AG10803 (cell line): ENCODE measurements around the gene RFX6.

Source experiments
- DNase-seq: peaks from one replicate; pipeline ENCODE4 v3.0.0; 2010; ENCODE audit warnings: low read depth
- H3K4me3 ChIP-seq: 2 replicates; pipeline ENCODE4 v1.5.1; 2011; ENCODE audit warnings: mild to moderate bottlenecking, low read length, control low read depth
- TF ChIP-seq, protein P1 (sequence below): conservative IDR thresholded peaks from 2 replicates; pipeline ENCODE4 v1.5.1; 2011; ENCODE audit warnings: mild to moderate bottlenecking, low read length, control low read depth, inconsistent platforms

The RFX6 gene

DNA sequence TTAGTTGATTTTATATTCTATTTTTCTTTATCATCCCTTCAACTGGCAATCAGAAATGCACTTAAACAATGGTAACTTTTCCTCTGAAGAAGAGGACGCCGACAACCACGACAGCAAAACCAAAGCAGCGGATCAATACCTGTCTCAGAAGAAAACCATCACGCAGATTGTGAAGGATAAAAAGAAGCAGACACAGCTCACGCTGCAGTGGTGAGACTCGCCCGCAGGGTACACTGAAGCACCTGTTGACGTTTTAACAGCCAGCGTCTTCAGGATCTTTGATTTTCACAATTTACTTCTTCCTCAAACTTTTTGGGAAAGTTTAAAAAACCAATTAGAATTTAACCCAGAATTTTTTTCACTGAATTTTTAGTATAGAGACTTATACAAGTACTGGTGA lies 701 bp downstream of the RFX6 start:
- DNase-seq: no peak
- H3K4me3 ChIP-seq: no peak overlapping the region

DNA sequence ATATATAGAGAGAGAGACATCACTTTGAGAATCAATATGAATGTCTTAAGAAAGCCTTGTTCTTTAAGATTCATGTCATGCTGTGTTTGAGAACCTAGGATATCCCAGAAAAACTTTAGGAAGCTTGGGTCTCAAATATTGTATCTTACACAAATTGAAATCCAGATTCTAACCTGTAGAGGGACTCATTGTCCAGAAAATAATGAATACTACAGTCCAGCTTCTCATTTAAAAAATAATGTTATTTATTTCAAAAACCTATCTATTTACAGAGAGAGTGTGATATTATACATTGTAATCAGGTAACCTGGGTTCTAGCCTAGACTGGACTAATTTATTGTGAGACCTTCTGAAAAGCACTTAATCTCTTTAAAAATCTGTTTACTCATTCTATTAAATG lies 4.2 kb downstream of the RFX6 start:
- TF ChIP-seq, protein P1, sequence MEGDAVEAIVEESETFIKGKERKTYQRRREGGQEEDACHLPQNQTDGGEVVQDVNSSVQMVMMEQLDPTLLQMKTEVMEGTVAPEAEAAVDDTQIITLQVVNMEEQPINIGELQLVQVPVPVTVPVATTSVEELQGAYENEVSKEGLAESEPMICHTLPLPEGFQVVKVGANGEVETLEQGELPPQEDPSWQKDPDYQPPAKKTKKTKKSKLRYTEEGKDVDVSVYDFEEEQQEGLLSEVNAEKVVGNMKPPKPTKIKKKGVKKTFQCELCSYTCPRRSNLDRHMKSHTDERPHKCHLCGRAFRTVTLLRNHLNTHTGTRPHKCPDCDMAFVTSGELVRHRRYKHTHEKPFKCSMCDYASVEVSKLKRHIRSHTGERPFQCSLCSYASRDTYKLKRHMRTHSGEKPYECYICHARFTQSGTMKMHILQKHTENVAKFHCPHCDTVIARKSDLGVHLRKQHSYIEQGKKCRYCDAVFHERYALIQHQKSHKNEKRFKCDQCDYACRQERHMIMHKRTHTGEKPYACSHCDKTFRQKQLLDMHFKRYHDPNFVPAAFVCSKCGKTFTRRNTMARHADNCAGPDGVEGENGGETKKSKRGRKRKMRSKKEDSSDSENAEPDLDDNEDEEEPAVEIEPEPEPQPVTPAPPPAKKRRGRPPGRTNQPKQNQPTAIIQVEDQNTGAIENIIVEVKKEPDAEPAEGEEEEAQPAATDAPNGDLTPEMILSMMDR: no peak
- DNase-seq: no peak
- no peak overlapping the region for H3K4me3 ChIP-seq

More for the DNA sequence above, 701 bp downstream of the RFX6 start:
- TF ChIP-seq, protein P1: no peak

DNA sequence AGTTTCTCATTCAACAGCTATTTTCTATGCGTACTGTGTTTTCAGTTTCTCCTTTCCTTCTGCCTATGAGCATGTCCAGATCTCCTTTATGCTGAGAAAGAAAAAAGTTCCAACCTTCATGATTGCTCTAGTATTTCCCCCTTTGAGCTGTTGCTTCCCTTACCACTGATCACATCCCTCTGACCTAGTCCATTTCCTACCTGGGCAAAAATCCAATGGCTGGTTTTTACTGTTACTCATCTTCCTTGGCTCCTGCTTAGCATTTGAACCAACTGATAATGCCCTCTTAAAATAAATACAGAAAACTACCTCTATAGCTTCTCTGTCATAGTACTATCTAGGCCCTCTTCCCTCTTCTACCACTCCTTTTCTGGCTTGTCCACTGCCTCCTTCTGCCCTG lies 6.0 kb downstream of the RFX6 start:
- TF ChIP-seq, protein P1: no peak
- peak; percentile 1 for DNase-seq
- H3K4me3 ChIP-seq: no peak overlapping the region

DNA sequence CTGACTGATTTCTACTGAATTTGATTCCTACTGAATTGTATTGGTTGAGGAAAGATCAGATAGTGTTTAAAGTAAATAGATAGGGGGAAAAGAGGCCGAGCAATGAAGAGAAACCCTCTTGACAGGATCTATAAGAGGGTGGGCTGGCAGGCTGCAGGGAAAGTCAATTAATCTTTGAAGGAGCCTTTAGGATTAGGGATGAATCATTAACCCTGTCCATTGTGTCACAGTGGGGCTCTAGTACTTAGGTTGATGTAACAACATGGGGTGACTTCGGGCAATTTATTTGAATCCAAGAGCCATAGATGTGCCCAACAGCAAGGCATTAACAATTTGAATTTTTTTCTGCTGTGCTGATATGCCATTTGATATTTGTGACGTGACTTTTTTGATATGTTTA lies 7.5 kb downstream of the RFX6 start:
- H3K4me3 ChIP-seq: no peak overlapping the region
- TF ChIP-seq, protein P1: no peak
- no peak for DNase-seq

DNA sequence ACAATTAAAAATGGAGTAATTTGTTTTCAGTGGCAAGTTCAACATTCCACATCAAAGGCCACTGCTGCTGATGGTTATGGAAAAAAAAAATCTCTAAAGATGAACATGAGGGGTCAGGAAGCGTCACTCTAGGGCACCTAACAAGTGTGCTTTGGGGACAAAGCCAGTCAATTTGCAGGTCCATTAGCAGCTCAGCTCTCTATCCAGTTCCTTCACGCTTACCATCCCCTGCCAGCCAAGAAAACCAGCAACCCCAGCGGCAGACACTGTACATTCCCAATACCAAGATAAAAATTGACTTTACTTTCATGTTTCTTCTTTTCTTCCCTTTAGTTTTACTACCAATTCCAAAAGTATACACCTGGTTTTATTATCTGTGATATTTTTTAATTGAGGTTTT lies 10.1 kb downstream of the RFX6 start:
- DNase-seq: no peak
- TF ChIP-seq, protein P1: no peak
- no peak overlapping the region for H3K4me3 ChIP-seq

DNA sequence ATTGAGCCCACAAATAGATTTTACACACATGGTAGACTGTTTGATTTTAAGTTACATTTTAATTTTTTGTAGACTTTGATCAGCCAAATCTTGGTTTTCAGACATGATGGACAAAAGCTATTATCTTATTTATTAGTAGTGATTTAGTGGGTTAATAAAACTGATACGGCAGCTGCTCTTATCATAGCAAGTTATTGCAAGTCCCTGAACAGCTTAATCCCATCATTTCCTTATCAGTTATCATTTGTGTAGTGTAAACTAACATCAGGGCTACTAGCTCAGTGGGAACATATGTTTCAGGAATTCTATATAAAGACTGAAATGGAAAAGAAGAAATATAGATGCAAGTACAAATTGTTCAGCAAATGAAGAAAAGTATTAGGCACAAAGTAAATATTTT lies 10.9 kb downstream of the RFX6 start:
- no peak for DNase-seq
- H3K4me3 ChIP-seq: no peak overlapping the region
- TF ChIP-seq, protein P1: no peak

DNA sequence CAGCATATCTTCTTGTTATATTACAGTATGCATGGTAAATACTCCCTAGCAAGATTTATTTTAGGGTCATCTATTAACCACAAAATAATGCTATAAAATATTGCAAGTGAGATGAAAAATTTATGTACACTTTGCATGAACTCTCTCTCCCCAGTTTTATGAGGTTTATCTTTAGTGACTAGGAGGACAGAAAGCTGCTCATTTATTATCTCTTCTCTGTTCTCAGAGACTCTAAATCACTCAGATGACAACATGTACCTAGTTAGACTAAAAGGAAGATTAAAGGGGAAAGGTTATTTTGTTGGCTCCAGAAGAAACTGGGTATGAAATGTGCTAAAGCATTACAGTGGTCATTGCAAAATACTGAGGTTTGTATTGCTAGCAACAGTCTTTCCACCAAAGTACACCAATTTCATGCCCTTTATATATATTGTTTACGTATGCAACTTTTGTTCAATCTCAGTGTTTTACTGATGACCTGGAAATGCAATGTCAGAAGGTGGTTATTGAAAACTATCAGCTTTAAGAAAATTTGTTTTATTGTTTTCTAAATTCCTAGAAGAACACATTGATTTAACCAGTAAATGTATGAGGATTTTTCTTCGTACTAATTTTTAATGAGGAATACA lies 11.8 kb downstream of the RFX6 start:
- DNase-seq: no peak
- TF ChIP-seq, protein P1: no peak

More for the DNA sequence above, 11.8 kb downstream of the RFX6 start:
- no peak overlapping the region for H3K4me3 ChIP-seq
